Measurements from ENCODE around the gene HTRA3. TPM values are rescaled to one million over a fixed set of nuclear protein-coding genes. Genes with fewer than 3 reads are reported as not detected.

Gene HTRA3
- total RNA-seq, 5 donors from 2014 or later (not counting 1 experiment from before 2014, with no cell fraction given): 0.13 to 0.26 TPM; not detected in 3

GRCh38 chr4:8274066-8274652, 4.6 kb downstream of the HTRA3 start:
- Histone ChIP-seq H3K27me3 (replicated peaks in 1 of 2; ENCODE audit: control insufficient read depth in 2 of 2, extremely low read depth in 1 of 2, insufficient read depth in 2 of 2, low read length in 1 of 2) (peaks cover 0 to 48% of the 10 kb centered on the region in 2 experiments), H3K36me3 (ENCODE audit: control insufficient read depth in 2 of 2, extremely low read depth in 1 of 2, insufficient read depth in 1 of 2, low read length in 1 of 2) (no peaks in the 10 kb centered on the region), H3K4me1 (ENCODE audit: control insufficient read depth in 1 of 2, extremely low read depth in 1 of 2, insufficient read depth in 2 of 2, low read length in 2 of 2) (no peaks in the 10 kb centered on the region), H3K27ac (ENCODE audit: low read length) (no peak overlapping the region), H3K9me3 (no peaks in the 10 kb centered on the region), H3K4me3 (ENCODE audit: control insufficient read depth in 1 of 2, extremely low read depth in 1 of 2, low read length in 1 of 2) (no peak overlapping the region)
- no peaks in the 10 kb centered on the region for H3K36me3 Mint-ChIP-seq
- no peaks in the 10 kb centered on the region for H3K9me3 Mint-ChIP-seq
- peaks cover 25 to 31% of the 10 kb centered on the region in 2 donors for H3K27me3 Mint-ChIP-seq
- H3K4me1 Mint-ChIP-seq: peaks cover 0 to 2% (median 2%) of the 10 kb centered on the region in 3 donors
- no peak overlapping the region for H3K27ac Mint-ChIP-seq
- H3K4me3 Mint-ChIP-seq: no peak overlapping the region
- DNase-seq (no peak), ATAC-seq (replicated peaks in 1 of 4) (no peak)
- 94% methylated on average over 19 of the region's 21 CpGs for WGBS (ENCODE audit: insufficient coverage)
- ChIA-PET CTCF (no interaction called here), POLR2A (no interaction called here)

GRCh38 chr4:8274765-8275547, 5.4 kb downstream of the HTRA3 start:
- Mint-ChIP-seq H3K36me3 (no peaks in the 10 kb centered on the region), H3K27ac (no peak overlapping the region), H3K27me3 (peaks cover 25 to 30% of the 10 kb centered on the region in 2 donors), H3K4me1 (peaks cover 0 to 2% (median 2%) of the 10 kb centered on the region in 3 donors), H3K9me3 (no peaks in the 10 kb centered on the region), H3K4me3 (no peak overlapping the region)
- Histone ChIP-seq H3K4me3 (ENCODE audit: control insufficient read depth in 1 of 2, extremely low read depth in 1 of 2, low read length in 1 of 2) (no peak overlapping the region), H3K27me3 (replicated peaks in 1 of 2; ENCODE audit: control insufficient read depth in 2 of 2, extremely low read depth in 1 of 2, insufficient read depth in 2 of 2, low read length in 1 of 2) (peaks cover 0 to 45% of the 10 kb centered on the region in 2 experiments), H3K4me1 (ENCODE audit: control insufficient read depth in 1 of 2, extremely low read depth in 1 of 2, insufficient read depth in 2 of 2, low read length in 2 of 2) (no peaks in the 10 kb centered on the region), H3K36me3 (ENCODE audit: control insufficient read depth in 2 of 2, extremely low read depth in 1 of 2, insufficient read depth in 1 of 2, low read length in 1 of 2) (no peaks in the 10 kb centered on the region), H3K9me3 (no peaks in the 10 kb centered on the region), H3K27ac (ENCODE audit: low read length) (no peak overlapping the region)
- DNase-seq: no peak
- 70% methylated on average over 16 of the region's 19 CpGs for WGBS (ENCODE audit: insufficient coverage)
- ChIA-PET POLR2A (no interaction called here), CTCF (no interaction called here)
- no peak for ATAC-seq (replicated peaks in 1 of 4)

GRCh38 chr4:8275548-8275910, 6.0 kb downstream of the HTRA3 start:
- Histone ChIP-seq H3K27ac (ENCODE audit: low read length) (no peak overlapping the region), H3K4me3 (ENCODE audit: control insufficient read depth in 1 of 2, extremely low read depth in 1 of 2, low read length in 1 of 2) (no peak overlapping the region), H3K36me3 (ENCODE audit: control insufficient read depth in 2 of 2, extremely low read depth in 1 of 2, insufficient read depth in 1 of 2, low read length in 1 of 2) (no peaks in the 10 kb centered on the region), H3K9me3 (no peaks in the 10 kb centered on the region), H3K27me3 (replicated peaks in 1 of 2; ENCODE audit: control insufficient read depth in 2 of 2, extremely low read depth in 1 of 2, insufficient read depth in 2 of 2, low read length in 1 of 2) (peaks cover 0 to 43% of the 10 kb centered on the region in 2 experiments), H3K4me1 (ENCODE audit: control insufficient read depth in 1 of 2, extremely low read depth in 1 of 2, insufficient read depth in 2 of 2, low read length in 2 of 2) (no peaks in the 10 kb centered on the region)
- WGBS (ENCODE audit: insufficient coverage): 48% methylated on average over 2 of the region's 4 CpGs
- Mint-ChIP-seq H3K27ac (no peak overlapping the region), H3K27me3 (peaks cover 24 to 26% of the 10 kb centered on the region in 2 donors), H3K4me1 (peaks cover 0 to 2% (median under 1%) of the 10 kb centered on the region in 3 donors), H3K36me3 (no peaks in the 10 kb centered on the region), H3K9me3 (no peaks in the 10 kb centered on the region), H3K4me3 (no peak overlapping the region)
- POLR2A ChIA-PET: no interaction called here
- ATAC-seq (replicated peaks in 1 of 4): no peak
- CTCF ChIA-PET: no interaction called here
- no peak for DNase-seq

- no peak overlapping the region for H3K4me3 ChIP-seq (ENCODE audit: control insufficient read depth in 1 of 2, extremely low read depth in 1 of 2, low read length in 1 of 2)
- peaks cover 0 to 32% of the 10 kb centered on the region in 2 experiments for H3K27me3 ChIP-seq (replicated peaks in 1 of 2; ENCODE audit: control insufficient read depth in 2 of 2, extremely low read depth in 1 of 2, insufficient read depth in 2 of 2, low read length in 1 of 2)
- ChIA-PET CTCF (no interaction called here), POLR2A (no interaction called here)
- Mint-ChIP-seq H3K27me3 (peaks cover 14 to 17% of the 10 kb centered on the region in 2 donors), H3K27ac (no peak overlapping the region), H3K4me3 (no peak overlapping the region), H3K9me3 (no peaks in the 10 kb centered on the region), H3K36me3 (no peaks in the 10 kb centered on the region), H3K4me1 (no peaks in the 10 kb centered on the region)
- no peaks in the 10 kb centered on the region for H3K4me1 ChIP-seq (ENCODE audit: control insufficient read depth in 1 of 2, extremely low read depth in 1 of 2, insufficient read depth in 2 of 2, low read length in 2 of 2)
- H3K27ac ChIP-seq (ENCODE audit: low read length): no peak overlapping the region
- no peaks in the 10 kb centered on the region for H3K36me3 ChIP-seq (ENCODE audit: control insufficient read depth in 2 of 2, extremely low read depth in 1 of 2, insufficient read depth in 1 of 2, low read length in 1 of 2)
- DNase-seq (no peak), ATAC-seq (replicated peaks in 1 of 4) (no peak)
- no peaks in the 10 kb centered on the region for H3K9me3 ChIP-seq
- 87% methylated on average over 24 of the region's 24 CpGs for WGBS (ENCODE audit: insufficient coverage)
Measured at GRCh38 chr4:8276358-8277240, 7.0 kb downstream of the HTRA3 start.

- Mint-ChIP-seq H3K36me3 (no peaks in the 10 kb centered on the region), H3K27me3 (peaks cover 5 to 9% of the 10 kb centered on the region in 2 donors), H3K9me3 (no peaks in the 10 kb centered on the region), H3K4me1 (no peaks in the 10 kb centered on the region), H3K4me3 (no peak overlapping the region), H3K27ac (no peak overlapping the region)
- DNase-seq (no peak), ATAC-seq (replicated peaks in 1 of 4) (no peak)
- Histone ChIP-seq H3K4me1 (ENCODE audit: control insufficient read depth in 1 of 2, extremely low read depth in 1 of 2, insufficient read depth in 2 of 2, low read length in 2 of 2) (no peaks in the 10 kb centered on the region), H3K27me3 (replicated peaks in 1 of 2; ENCODE audit: control insufficient read depth in 2 of 2, extremely low read depth in 1 of 2, insufficient read depth in 2 of 2, low read length in 1 of 2) (peaks cover 0 to 27% of the 10 kb centered on the region in 2 experiments), H3K9me3 (no peaks in the 10 kb centered on the region), H3K27ac (ENCODE audit: low read length) (no peak overlapping the region), H3K4me3 (ENCODE audit: control insufficient read depth in 1 of 2, extremely low read depth in 1 of 2, low read length in 1 of 2) (no peak overlapping the region), H3K36me3 (ENCODE audit: control insufficient read depth in 2 of 2, extremely low read depth in 1 of 2, insufficient read depth in 1 of 2, low read length in 1 of 2) (no peaks in the 10 kb centered on the region)
- CTCF ChIA-PET: no interaction called here
- 89% methylated on average over 10 of the region's 11 CpGs for WGBS (ENCODE audit: insufficient coverage)
- POLR2A ChIA-PET: no interaction called here
Measured at GRCh38 chr4:8277356-8278008, 7.9 kb downstream of the HTRA3 start.

- Histone ChIP-seq H3K9me3 (no peaks in the 10 kb centered on the region), H3K4me3 (ENCODE audit: control insufficient read depth in 1 of 2, extremely low read depth in 1 of 2, low read length in 1 of 2) (no peak overlapping the region), H3K4me1 (ENCODE audit: control insufficient read depth in 1 of 2, extremely low read depth in 1 of 2, insufficient read depth in 2 of 2, low read length in 2 of 2) (no peaks in the 10 kb centered on the region), H3K27me3 (replicated peaks in 1 of 2; ENCODE audit: control insufficient read depth in 2 of 2, extremely low read depth in 1 of 2, insufficient read depth in 2 of 2, low read length in 1 of 2) (peaks cover 0 to 22% of the 10 kb centered on the region in 2 experiments), H3K36me3 (ENCODE audit: control insufficient read depth in 2 of 2, extremely low read depth in 1 of 2, insufficient read depth in 1 of 2, low read length in 1 of 2) (no peaks in the 10 kb centered on the region), H3K27ac (ENCODE audit: low read length) (no peak overlapping the region)
- Mint-ChIP-seq H3K27ac (no peak overlapping the region), H3K4me1 (no peaks in the 10 kb centered on the region), H3K36me3 (no peaks in the 10 kb centered on the region), H3K4me3 (no peak overlapping the region), H3K27me3 (peaks cover 5 to 8% of the 10 kb centered on the region in 2 donors), H3K9me3 (no peaks in the 10 kb centered on the region)
- ATAC-seq (replicated peaks in 1 of 4): no peak
- ChIA-PET POLR2A (no interaction called here), CTCF (no interaction called here)
- DNase-seq: no peak
- 71% methylated on average over 3 of the region's 6 CpGs for WGBS (ENCODE audit: insufficient coverage)
Measured at GRCh38 chr4:8278009-8278395, 8.4 kb downstream of the HTRA3 start.

Data from T-cell (primary cell).